ENCODE measurements around the gene GSX1. TPM values are rescaled to one million over a fixed set of nuclear protein-coding genes. Genes with fewer than 3 reads are reported as not detected.

The GSX1 gene
- total RNA-seq, 1 experiment from 2014 or later, result not detected

GRCh38 chr13:27830010-27830409, 37.7 kb downstream of the GSX1 start:
- ChIA-PET CTCF (interaction anchor here (0.6 to 8.2 kb wide), 56 partner anchors 9 to 967 kb away, joined by 3 to 173 read pairs (median 4); partner anchors contain the start of gene URAD), POLR2A (interaction anchor here (0.5 to 1.3 kb wide), 8 partner anchors 9 to 826 kb away, joined by 3 to 7 read pairs (median 4); no protein-coding TSS in a partner anchor)
- no peaks in the 10 kb centered on the region for H3K36me3 Mint-ChIP-seq (ENCODE audit: insufficient read depth, unreplicated experiment)
- H3K4me1 Mint-ChIP-seq (ENCODE audit: insufficient read depth, unreplicated experiment), result peaks cover 26% of the 10 kb centered on the region
- peak overlapping the region; percentile 40 for H3K4me3 Mint-ChIP-seq (ENCODE audit: unreplicated experiment)
- intact Hi-C loops (cut with micrococcal nuclease), result loop anchor here (1.0 kb wide), 1 partner anchor 154 kb away; no protein-coding TSS in a partner anchor
- no TSS peak for BruUV-seq (replicated peaks)
- DNase-seq (ENCODE audit: unreplicated experiment), result peak; percentile 49
- H3K27ac Mint-ChIP-seq (ENCODE audit: low read depth, unreplicated experiment), result no peak overlapping the region
- peaks cover 15% of the 10 kb centered on the region for H3K27me3 Mint-ChIP-seq (ENCODE audit: insufficient read depth, unreplicated experiment)
- no peaks in the 10 kb centered on the region for H3K9me3 Mint-ChIP-seq (ENCODE audit: unreplicated experiment)
- TF ChIP-seq, protein P1, sequence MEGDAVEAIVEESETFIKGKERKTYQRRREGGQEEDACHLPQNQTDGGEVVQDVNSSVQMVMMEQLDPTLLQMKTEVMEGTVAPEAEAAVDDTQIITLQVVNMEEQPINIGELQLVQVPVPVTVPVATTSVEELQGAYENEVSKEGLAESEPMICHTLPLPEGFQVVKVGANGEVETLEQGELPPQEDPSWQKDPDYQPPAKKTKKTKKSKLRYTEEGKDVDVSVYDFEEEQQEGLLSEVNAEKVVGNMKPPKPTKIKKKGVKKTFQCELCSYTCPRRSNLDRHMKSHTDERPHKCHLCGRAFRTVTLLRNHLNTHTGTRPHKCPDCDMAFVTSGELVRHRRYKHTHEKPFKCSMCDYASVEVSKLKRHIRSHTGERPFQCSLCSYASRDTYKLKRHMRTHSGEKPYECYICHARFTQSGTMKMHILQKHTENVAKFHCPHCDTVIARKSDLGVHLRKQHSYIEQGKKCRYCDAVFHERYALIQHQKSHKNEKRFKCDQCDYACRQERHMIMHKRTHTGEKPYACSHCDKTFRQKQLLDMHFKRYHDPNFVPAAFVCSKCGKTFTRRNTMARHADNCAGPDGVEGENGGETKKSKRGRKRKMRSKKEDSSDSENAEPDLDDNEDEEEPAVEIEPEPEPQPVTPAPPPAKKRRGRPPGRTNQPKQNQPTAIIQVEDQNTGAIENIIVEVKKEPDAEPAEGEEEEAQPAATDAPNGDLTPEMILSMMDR (IDR thresholded peaks at IDR 0.05; ENCODE audit: unreplicated experiment), result peak; percentile 95

GRCh38 chr13:27833206-27833605, 40.9 kb downstream of the GSX1 start:
- intact Hi-C loops (cut with micrococcal nuclease), result no loop called here
- POLR2A ChIA-PET, result no interaction called here
- TF ChIP-seq, protein P1 (IDR thresholded peaks at IDR 0.05; ENCODE audit: unreplicated experiment), result no peak
- Mint-ChIP-seq H3K27ac (ENCODE audit: low read depth, unreplicated experiment) (no peak overlapping the region), H3K36me3 (ENCODE audit: insufficient read depth, unreplicated experiment) (no peaks in the 10 kb centered on the region), H3K4me3 (ENCODE audit: unreplicated experiment) (no peak overlapping the region), H3K9me3 (ENCODE audit: unreplicated experiment) (no peaks in the 10 kb centered on the region), H3K27me3 (ENCODE audit: insufficient read depth, unreplicated experiment) (peaks cover 15% of the 10 kb centered on the region), H3K4me1 (ENCODE audit: insufficient read depth, unreplicated experiment) (peaks cover 6% of the 10 kb centered on the region)
- no TSS peak for BruUV-seq (replicated peaks)
- no peak for DNase-seq (ENCODE audit: unreplicated experiment)
- CTCF ChIA-PET, result interaction anchor here (0.6 to 0.7 kb wide), 2 partner anchors 100 to 236 kb away, joined by 3 to 4 read pairs; no protein-coding TSS in a partner anchor

DNA sequence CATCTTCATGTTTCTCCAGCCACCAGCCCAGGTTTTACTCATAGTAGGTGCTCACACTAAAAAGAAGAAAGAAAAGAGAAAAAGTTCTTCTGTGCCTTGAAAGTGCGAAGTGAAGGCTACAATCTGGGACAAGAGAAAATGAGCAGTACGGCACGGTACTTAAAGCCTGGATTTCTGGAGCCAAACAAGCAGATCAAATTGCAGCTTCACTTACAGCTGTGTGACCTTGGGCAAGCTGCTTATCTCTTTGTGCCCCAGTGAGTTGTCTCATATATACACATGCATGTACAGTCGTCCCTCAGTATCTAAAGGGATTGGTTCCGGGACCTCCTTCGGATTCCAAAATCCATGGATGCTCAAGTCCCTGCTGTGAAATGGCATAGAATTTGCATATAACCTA, 41.8 kb downstream of the GSX1 start:
- Mint-ChIP-seq H3K4me3 (ENCODE audit: unreplicated experiment) (no peak overlapping the region), H3K27me3 (ENCODE audit: insufficient read depth, unreplicated experiment) (peaks cover 15% of the 10 kb centered on the region), H3K9me3 (ENCODE audit: unreplicated experiment) (no peaks in the 10 kb centered on the region), H3K36me3 (ENCODE audit: insufficient read depth, unreplicated experiment) (peaks cover 9% of the 10 kb centered on the region), H3K27ac (ENCODE audit: low read depth, unreplicated experiment) (no peak overlapping the region), H3K4me1 (ENCODE audit: insufficient read depth, unreplicated experiment) (peaks cover 5% of the 10 kb centered on the region)
- intact Hi-C loops (cut with micrococcal nuclease), result no loop called here
- no peak for DNase-seq (ENCODE audit: unreplicated experiment)
- ChIA-PET CTCF (interaction anchor here (0.9 to 10.4 kb wide), 3 partner anchors 6 to 472 kb away, joined by 3 to 124 read pairs (median 3); no protein-coding TSS in a partner anchor), POLR2A (no interaction called here)
- TF ChIP-seq, protein P1 (IDR thresholded peaks at IDR 0.05; ENCODE audit: unreplicated experiment), result no peak
- no TSS peak for BruUV-seq (replicated peaks)

GRCh38 chr13:27835799-27836198, 43.5 kb downstream of the GSX1 start:
- Mint-ChIP-seq H3K9me3 (ENCODE audit: unreplicated experiment) (no peaks in the 10 kb centered on the region), H3K36me3 (ENCODE audit: insufficient read depth, unreplicated experiment) (peaks cover 9% of the 10 kb centered on the region), H3K4me1 (ENCODE audit: insufficient read depth, unreplicated experiment) (peaks cover 12% of the 10 kb centered on the region), H3K27ac (ENCODE audit: low read depth, unreplicated experiment) (no peak overlapping the region), H3K4me3 (ENCODE audit: unreplicated experiment) (no peak overlapping the region), H3K27me3 (ENCODE audit: insufficient read depth, unreplicated experiment) (peaks cover 15% of the 10 kb centered on the region)
- TF ChIP-seq, protein P1 (IDR thresholded peaks at IDR 0.05; ENCODE audit: unreplicated experiment), result no peak
- BruUV-seq (replicated peaks), result no TSS peak
- ChIA-PET POLR2A (no interaction called here), CTCF (interaction anchor here (10.4 kb wide), 1 partner anchor 8 kb away, joined by 124 read pairs; no protein-coding TSS in a partner anchor)
- DNase-seq (ENCODE audit: unreplicated experiment), result no peak
- intact Hi-C loops (cut with micrococcal nuclease), result no loop called here

Data from MCF 10A (cell line).